ENCODE measurements around the gene CEACAM4.
"Not testable (repeated sequence)": the region's sequence is repeated elsewhere in the genome, so short reads cannot be mapped to it uniquely, and the experiment has no call there.

The CEACAM4 gene

GRCh38 chr19:41582577-41583182 lies 44.2 kb downstream of the CEACAM4 start:
- not testable (repeated sequence) for DNase-seq

- DNase-seq, result not testable (repeated sequence)
Observed at GRCh38 chr19:41581068-41581467, 45.8 kb downstream of the CEACAM4 start.

DNA sequence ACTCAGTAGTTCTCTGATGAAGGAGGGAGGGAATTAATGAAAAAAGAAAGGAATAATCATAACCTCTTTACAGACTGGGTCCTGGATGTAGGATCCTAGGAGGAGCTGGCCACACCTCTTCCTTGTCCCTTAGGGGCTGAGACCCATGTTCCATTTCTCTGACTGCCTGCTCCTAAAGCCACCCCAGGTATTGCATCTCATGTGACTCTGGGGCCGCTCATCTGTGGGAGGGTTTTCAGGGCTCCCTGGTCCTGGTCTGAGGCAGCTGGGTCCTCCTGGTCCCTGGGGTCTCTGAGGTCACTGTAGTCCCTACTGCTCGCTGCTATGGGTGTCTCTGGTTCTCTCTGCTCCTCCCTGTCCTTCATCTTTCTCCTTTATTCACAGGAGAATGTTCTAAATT lies 48.0 kb downstream of the CEACAM4 start:
- DNase-seq, result no peak

DNA sequence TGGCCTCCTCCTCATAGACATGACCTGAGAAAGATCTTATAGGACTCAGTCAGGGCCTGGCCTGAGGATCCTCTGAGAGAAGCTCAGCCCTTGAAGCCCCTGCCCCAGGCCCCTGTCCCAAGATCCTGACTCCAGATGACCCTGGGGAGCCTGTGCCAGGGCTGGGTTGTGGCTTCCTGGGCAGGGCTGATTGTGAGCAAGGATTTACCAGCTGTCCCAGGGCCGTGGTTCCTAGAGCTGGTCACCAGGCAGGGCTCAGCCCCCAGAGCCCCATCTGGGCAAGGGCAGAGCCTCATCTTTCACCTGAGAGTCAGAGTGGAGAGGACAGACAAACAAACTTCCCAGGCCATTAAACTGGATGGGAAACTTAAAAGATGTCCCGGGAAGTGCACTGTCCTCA lies 49.0 kb downstream of the CEACAM4 start:
- DNase-seq, result no peak

DNA sequence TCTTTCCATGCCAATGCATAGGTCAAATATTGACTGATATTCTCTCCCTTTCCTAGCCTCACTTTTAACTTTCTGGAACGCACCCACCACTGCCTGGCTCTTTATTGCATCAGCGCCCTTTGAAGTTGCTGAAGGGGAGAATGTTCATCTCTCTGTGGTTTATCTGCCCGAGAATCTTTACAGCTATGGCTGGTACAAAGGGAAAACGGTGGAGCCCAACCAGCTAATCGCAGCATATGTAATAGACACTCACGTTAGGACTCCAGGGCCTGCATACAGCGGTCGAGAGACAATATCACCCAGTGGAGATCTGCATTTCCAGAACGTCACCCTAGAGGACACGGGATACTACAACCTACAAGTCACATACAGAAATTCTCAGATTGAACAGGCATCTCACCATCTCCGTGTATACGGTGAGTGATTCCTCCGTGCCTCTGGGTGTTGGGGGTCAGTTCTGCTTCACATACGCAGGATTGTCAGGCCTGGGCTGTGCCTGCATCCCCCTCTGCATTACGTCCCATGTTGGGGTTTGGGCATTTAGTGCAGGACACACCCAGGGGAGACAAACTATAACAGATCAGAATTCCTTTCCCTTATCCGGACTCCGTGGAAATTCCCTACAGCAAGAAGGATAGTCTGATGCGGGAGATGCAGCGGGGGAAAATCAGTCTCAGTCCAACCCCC lies 49.6 kb downstream of the CEACAM4 start:
- DNase-seq, result no peak

GRCh38 chr19:41575998-41576397 lies 50.9 kb downstream of the CEACAM4 start, which contains the start of gene CEACAM21:
CEACAM21 (plus strand) TSS chr19:41576166; CDS start chr19:41576275, 109 bp downstream.
- no peak for DNase-seq

DNA sequence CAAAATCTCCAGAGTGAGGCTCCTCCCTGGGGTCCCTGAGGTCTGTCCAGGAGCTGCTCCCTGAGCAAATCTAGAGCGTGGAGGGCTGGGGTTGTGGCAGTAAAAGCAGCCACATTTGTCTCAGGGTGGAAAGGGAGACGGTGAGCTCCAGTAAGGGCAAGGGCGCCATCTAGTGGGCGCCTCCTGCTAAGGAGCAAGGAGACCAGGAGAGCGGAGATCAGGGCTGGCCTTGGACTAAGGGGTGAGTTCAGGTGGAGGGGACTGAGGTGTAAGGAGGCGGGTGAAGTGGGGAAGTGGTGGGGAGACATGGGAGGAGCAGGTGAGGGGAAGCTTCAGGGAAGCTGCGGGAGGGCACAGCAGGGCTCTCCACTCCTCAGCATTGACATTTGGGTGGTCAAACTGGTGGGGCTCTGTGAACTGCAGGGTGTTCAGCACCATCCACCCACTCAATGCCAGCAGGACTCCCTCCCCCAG lies 56.2 kb downstream of the CEACAM4 start:
- DNase-seq, result peak; percentile 80

- no peak for DNase-seq
Observed at GRCh38 chr19:41570179-41570578, 56.7 kb downstream of the CEACAM4 start.

- DNase-seq, result no peak
Observed at GRCh38 chr19:41569481-41570150, 57.3 kb downstream of the CEACAM4 start.

Data from retina (tissue), 1 donor.